Measurements from ENCODE around the gene CEACAM1. TPM values are rescaled to one million over a fixed set of nuclear protein-coding genes. Genes with fewer than 3 reads are reported as not detected.

CEACAM1 gene
- total RNA-seq, 3 donors from 2014 or later (not counting 1 experiment from before 2014, with no cell fraction given), result 1.3 to 1.9 TPM; not detected in 1

DNA sequence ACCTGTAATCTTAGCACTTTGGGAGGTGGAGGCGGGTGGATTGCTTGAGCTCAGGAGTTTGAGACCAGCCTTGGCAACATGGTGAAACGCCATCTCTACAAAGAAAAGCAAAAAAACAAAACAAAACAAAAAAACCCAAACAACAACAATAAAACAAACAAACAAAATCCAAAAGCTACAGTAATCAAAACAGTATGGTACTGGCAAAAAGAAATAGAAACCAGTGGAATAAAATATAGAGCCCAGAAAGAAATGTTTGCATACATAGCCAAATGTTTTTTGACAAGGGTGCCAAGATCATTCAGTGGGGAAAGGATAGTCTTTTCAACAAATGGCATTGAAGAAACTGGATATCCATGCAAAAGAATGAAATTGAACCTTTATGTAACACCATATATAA is 11.5 kb downstream of the CEACAM1 start:
- ATAC-seq (no peak), DNase-seq (no peak)
- Mint-ChIP-seq H3K36me3 (no peaks in the 10 kb centered on the region), H3K4me1 (peaks cover 0 to 6% of the 10 kb centered on the region in 2 donors), H3K9me3 (no peaks in the 10 kb centered on the region), H3K4me3 (no peak overlapping the region), H3K27ac (no peak overlapping the region), H3K27me3 (ENCODE audit: low read depth in 2 of 2) (no peaks in the 10 kb centered on the region)
- intact Hi-C loops (cut with micrococcal nuclease), result no loop called here
- Histone ChIP-seq H3K4me3 (ENCODE audit: low read length) (no peak overlapping the region), H3K36me3 (ENCODE audit: control insufficient read depth, insufficient read depth, low read length) (no peaks in the 10 kb centered on the region), H3K27ac (ENCODE audit: low read length) (no peak overlapping the region), H3K4me1 (ENCODE audit: control insufficient read depth, insufficient read depth, low read length) (no peaks in the 10 kb centered on the region), H3K27me3 (ENCODE audit: control insufficient read depth, insufficient read depth, low read length) (no peaks in the 10 kb centered on the region), H3K9me3 (ENCODE audit: control insufficient read depth, insufficient read depth, low read length) (no peaks in the 10 kb centered on the region)
- TF ChIP-seq, protein P1, sequence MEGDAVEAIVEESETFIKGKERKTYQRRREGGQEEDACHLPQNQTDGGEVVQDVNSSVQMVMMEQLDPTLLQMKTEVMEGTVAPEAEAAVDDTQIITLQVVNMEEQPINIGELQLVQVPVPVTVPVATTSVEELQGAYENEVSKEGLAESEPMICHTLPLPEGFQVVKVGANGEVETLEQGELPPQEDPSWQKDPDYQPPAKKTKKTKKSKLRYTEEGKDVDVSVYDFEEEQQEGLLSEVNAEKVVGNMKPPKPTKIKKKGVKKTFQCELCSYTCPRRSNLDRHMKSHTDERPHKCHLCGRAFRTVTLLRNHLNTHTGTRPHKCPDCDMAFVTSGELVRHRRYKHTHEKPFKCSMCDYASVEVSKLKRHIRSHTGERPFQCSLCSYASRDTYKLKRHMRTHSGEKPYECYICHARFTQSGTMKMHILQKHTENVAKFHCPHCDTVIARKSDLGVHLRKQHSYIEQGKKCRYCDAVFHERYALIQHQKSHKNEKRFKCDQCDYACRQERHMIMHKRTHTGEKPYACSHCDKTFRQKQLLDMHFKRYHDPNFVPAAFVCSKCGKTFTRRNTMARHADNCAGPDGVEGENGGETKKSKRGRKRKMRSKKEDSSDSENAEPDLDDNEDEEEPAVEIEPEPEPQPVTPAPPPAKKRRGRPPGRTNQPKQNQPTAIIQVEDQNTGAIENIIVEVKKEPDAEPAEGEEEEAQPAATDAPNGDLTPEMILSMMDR (IDR thresholded peaks at IDR 0.05), result no peak
- no CpG with 5 or more reads among the region's 2 CpGs for WGBS (ENCODE audit: insufficient coverage)

DNA sequence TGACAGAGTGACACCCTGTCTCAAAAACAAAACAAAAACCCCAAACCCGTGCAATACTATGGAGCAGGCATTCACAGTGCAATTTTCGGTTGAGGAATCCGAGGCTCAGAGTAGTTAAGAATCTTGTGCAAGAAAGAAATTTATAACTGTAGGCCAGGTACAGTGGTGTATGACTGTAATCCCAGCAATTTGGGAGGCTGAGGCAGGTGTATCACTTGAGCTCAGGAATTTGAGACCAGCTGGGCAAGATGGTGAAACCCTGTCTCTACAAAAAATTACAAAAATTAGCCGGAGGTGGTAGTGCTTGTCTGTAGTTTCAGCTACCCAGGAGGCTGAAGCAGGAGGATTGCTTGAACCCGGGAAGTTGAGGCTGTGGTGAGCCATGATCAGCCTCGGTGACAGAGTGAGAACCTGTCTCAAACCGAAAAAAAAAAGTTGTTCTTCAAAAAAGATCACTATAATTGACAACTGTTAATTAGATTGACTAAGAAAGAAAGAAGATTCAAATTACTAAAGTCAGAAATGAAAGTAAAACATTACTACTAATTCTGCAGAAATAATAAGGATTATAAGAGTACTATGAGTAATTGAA is 12.9 kb downstream of the CEACAM1 start:
- no peaks in the 10 kb centered on the region for H3K36me3 Mint-ChIP-seq

DNA sequence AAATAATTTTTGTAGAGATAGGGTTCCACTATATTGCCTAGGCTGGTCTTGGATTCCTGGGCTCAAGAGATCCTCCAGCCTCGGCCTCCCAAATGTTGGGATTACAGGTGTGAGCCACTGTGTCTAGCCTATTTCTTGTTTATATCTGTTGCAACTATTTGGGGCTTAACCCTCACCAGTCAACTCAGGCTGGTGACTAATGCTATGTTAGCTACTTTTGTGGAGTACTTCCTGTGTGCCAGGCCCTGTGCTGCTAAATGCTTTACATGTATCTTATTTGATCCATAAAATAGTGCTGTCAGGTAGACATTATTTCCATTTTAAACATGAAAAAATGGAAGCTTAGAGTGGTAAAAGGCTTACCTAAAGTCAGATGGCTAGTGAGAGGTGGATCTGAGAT is 13.8 kb downstream of the CEACAM1 start:
- Histone ChIP-seq H3K4me3 (ENCODE audit: low read length) (no peak overlapping the region), H3K27me3 (ENCODE audit: control insufficient read depth, insufficient read depth, low read length) (no peaks in the 10 kb centered on the region), H3K36me3 (ENCODE audit: control insufficient read depth, insufficient read depth, low read length) (no peaks in the 10 kb centered on the region), H3K4me1 (ENCODE audit: control insufficient read depth, insufficient read depth, low read length) (no peaks in the 10 kb centered on the region), H3K9me3 (ENCODE audit: control insufficient read depth, insufficient read depth, low read length) (no peaks in the 10 kb centered on the region), H3K27ac (ENCODE audit: low read length) (no peak overlapping the region)
- Mint-ChIP-seq H3K27ac (no peak overlapping the region), H3K4me3 (no peak overlapping the region), H3K27me3 (ENCODE audit: low read depth in 2 of 2) (no peaks in the 10 kb centered on the region), H3K36me3 (no peaks in the 10 kb centered on the region), H3K4me1 (peaks cover 0 to 7% of the 10 kb centered on the region in 2 donors), H3K9me3 (no peaks in the 10 kb centered on the region)
- WGBS (ENCODE audit: insufficient coverage), result 94% methylated on average over 1 of the region's 1 CpG
- ATAC-seq (no peak), DNase-seq (no peak)
- TF ChIP-seq, protein P1 (IDR thresholded peaks at IDR 0.05), result no peak
- intact Hi-C loops (cut with micrococcal nuclease), result no loop called here

More for the DNA sequence above, 12.9 kb downstream of the CEACAM1 start:
- no peaks in the 10 kb centered on the region for H3K4me1 ChIP-seq (ENCODE audit: control insufficient read depth, insufficient read depth, low read length)
- no peaks in the 10 kb centered on the region for H3K9me3 Mint-ChIP-seq
- H3K4me1 Mint-ChIP-seq, result peaks cover 0 to 7% of the 10 kb centered on the region in 2 donors
- TF ChIP-seq, protein P1 (IDR thresholded peaks at IDR 0.05), result no peak
- WGBS (ENCODE audit: insufficient coverage), result 82% methylated on average over 6 of the region's 7 CpGs
- H3K9me3 ChIP-seq (ENCODE audit: control insufficient read depth, insufficient read depth, low read length), result no peaks in the 10 kb centered on the region
- no peak for DNase-seq
- H3K4me3 ChIP-seq (ENCODE audit: low read length), result no peak overlapping the region
- no peaks in the 10 kb centered on the region for H3K27me3 Mint-ChIP-seq (ENCODE audit: low read depth in 2 of 2)
- H3K27ac Mint-ChIP-seq, result no peak overlapping the region
- no peaks in the 10 kb centered on the region for H3K36me3 ChIP-seq (ENCODE audit: control insufficient read depth, insufficient read depth, low read length)
- no peak overlapping the region for H3K4me3 Mint-ChIP-seq
- H3K27me3 ChIP-seq (ENCODE audit: control insufficient read depth, insufficient read depth, low read length), result no peaks in the 10 kb centered on the region
- intact Hi-C loops (cut with micrococcal nuclease), result no loop called here
- ATAC-seq, result no peak
- no peak overlapping the region for H3K27ac ChIP-seq (ENCODE audit: low read length)

DNA sequence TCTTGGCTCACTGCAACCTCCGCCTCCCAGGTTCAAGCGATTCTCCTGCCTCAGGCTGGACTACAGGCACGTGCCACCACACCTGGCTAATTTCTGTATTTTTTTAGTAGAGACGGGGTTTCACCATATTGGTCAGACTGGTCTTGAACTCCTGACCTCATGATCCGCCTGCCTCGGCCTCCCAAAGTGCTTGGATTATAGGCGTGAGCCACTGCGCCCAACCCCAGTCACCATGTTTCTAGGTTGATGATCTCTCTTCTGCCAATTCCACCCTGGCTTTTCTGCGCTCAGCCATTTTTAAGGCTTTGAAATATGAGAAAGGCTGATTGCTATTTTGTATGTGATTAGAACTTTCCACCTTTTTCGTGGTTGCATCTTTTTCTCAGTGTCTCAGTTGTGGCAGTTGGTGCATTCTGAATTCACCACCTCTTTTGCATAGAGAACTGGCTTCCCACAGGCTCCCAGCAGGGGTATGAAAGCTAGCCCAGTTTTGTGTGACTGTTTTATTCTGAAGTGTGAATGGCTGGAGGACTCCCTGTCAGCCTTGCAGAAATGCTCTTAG is 15.5 kb downstream of the CEACAM1 start:
- H3K4me1 ChIP-seq (ENCODE audit: control insufficient read depth, insufficient read depth, low read length), result no peaks in the 10 kb centered on the region

More for the DNA sequence above, 15.5 kb downstream of the CEACAM1 start:
- Mint-ChIP-seq H3K27ac (no peak overlapping the region), H3K36me3 (no peaks in the 10 kb centered on the region), H3K9me3 (no peaks in the 10 kb centered on the region), H3K4me3 (no peak overlapping the region), H3K27me3 (ENCODE audit: low read depth in 2 of 2) (no peaks in the 10 kb centered on the region), H3K4me1 (peaks cover 0 to 7% of the 10 kb centered on the region in 2 donors)
- DNase-seq (no peak), ATAC-seq (no peak)
- 78% methylated on average over 10 of the region's 10 CpGs for whole genome bisulfite sequencing (ENCODE audit: insufficient coverage)
- TF ChIP-seq, protein P1 (IDR thresholded peaks at IDR 0.05), result no peak
- Histone ChIP-seq H3K27me3 (ENCODE audit: control insufficient read depth, insufficient read depth, low read length) (no peaks in the 10 kb centered on the region), H3K9me3 (ENCODE audit: control insufficient read depth, insufficient read depth, low read length) (no peaks in the 10 kb centered on the region), H3K4me3 (ENCODE audit: low read length) (no peak overlapping the region), H3K36me3 (ENCODE audit: control insufficient read depth, insufficient read depth, low read length) (no peaks in the 10 kb centered on the region), H3K27ac (ENCODE audit: low read length) (no peak overlapping the region)
- intact Hi-C loops (cut with micrococcal nuclease), result no loop called here
